Right kidney (tissue), 1 donor: ENCODE measurements around the gene ZC3H12D.

Source experiments
- DNase-seq: peaks from one replicate; pipeline ENCODE4 v3.0.0-alpha.2; 2016

ZC3H12D gene

DNA sequence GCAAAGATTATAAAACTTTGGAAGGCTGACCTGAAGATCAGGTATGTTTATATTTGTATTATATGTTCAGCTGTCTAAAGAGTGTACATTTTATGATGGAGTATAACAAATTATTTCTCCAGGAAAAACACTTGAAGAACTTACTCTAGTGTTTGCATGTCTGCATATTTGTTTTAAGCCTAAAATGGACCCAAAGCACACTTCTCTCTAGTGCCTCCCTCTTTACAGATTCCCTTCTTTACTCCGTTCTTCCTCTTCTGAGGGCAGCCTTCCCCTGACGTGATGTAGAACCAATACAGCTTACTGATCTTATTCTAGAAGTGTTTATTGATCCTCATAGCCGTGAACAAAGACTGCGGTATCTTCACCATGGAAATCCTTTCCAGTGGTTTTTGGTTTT is 70.8 kb downstream of the ZC3H12D start:
- DNase-seq, result no peak

DNA sequence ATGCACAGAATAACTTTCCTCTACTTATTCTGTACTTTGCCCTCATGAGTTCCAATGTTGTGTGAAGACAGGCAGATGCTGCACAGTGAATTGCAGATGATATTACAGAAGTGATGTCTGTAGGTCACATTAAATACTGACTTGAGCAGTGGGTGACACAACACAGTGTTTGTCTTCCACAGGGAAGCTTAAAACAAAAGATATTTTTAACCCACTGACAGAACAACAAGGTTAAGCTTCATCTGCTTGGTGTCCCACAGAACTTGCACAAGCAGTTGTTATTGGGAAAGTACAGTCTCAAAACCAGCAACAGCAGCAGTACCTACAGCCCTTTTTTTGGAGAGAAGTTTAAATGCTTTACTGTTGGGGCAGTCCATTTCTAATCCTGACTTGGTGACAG is 74.3 kb downstream of the ZC3H12D start:
- no peak for DNase-seq

DNA sequence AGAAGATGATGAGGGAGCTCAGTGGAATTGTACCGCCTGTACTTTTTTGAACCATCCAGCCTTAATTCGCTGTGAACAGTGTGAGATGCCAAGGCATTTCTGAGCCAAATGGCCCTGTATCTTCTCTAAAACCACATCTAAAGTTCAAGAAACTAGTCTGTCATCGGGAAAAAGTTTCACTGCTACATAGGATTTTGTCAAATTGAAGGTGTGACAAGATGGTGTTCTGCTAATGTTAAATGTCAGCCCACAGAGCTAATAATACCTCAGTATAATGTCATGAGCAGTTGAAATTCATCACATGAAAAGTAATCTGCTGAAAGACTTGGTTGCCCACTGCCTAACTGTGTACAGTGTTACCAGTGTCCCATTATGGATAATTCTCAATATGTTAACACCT is 75.2 kb downstream of the ZC3H12D start:
- DNase-seq, result no peak

DNA sequence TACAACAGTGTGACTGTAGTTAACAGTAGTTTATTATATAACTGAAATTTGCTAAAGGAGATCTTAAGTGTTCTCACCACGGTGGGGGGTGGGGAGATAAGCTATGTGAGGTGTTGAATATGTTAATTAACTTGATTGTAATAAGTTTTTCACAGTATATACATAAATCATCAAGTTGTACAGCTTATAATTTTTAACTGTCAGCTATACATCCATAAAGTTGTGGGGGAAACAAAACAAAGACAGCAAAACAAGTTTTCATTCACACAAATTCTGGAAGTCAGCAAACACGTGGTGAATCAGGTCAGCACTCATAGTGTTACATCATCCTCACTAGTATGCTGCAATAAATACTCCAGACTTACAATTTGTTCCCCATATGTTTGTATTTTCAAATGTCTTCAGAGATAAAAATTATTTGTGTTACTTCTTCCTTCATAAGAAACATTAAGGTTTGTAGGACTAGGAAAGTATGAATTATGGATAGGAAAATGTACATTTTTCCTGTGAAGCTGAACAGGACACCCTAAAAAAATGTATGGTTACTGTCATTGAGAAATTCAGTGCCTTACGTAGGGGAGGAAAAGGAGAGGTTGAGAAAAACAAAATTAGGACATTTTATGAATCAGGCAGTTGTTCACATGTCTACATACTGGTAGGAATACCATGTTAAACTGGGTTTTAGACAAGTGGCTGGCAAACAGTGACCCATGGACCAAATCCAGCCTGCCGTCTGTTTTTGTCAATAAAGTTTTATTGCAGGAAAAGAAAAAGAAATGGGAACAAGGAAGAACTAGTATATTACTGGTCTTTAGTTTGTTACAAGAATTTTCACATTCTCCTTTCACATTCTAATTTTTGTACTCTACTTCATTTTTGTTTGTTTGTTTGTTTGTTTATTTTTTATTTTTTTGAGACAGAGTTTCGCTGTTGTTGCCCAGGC is 78.7 kb downstream of the ZC3H12D start:
- DNase-seq, result no peak

DNA sequence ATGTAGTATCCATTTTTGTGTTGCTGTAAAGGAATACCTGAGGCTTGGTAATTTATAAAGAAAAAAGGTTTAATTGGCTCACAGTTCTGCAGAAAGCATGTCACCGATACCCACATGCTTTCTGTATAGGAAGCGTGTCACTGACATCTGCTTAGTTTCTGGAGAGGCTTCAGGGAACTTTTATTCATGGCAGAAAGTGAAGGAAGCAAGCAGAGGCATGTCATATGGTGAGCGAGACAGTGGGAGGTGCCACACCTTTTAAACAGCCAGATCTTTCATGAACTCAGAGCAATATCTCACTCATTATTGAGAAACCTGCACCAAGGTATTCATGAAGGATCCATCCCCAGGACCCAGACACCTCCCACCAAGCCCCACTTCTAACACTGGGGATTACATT is 81.3 kb downstream of the ZC3H12D start:
- no peak for DNase-seq

DNA sequence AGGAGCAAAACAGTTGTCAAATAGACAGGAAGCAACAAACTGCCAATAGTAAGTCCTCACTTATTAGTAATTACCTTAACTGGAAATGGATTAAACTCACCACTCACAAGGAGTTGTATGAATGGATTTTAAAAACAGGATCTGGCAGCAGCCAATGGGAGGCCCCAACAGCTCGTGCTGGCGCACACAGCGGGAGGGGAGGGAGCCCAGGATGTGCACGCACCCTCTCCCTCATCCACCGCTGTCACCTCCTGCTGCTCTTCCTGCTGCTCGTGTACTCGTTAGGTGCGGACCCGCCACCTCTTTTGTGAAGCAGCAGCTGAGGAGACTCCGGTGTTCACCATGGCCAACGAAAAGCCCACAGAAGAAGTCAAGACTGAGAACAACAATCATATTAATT is 84.8 kb downstream of the ZC3H12D start, which contains the start of gene SUMO4:
Gene SUMO4, plus strand, starts transcription at position 213 of the 400 bp plus-strand sequence. Its CDS starts 130 bp downstream, at position 343.
- no peak for DNase-seq

DNA sequence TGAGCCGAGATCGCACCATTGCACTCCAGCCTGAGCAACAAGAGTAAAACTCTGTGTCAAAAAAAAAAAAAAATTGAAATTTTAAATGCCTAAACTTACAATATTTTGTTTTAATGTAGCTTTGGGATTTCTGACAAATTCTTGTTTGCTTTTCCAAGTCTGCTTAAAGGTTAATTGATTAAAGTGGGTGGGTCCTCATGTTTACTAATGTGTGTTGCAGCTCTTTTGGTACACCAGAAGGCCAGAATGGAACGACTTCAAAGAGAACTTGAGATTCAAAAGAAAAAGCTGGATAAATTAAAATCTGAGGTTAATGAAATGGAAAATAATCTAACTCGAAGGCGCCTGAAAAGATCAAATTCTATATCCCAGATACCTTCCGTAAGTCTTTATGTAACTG is 87.4 kb downstream of the ZC3H12D start:
- no peak for DNase-seq
